ENCODE data around the gene BUD31.

Gene BUD31

DNA sequence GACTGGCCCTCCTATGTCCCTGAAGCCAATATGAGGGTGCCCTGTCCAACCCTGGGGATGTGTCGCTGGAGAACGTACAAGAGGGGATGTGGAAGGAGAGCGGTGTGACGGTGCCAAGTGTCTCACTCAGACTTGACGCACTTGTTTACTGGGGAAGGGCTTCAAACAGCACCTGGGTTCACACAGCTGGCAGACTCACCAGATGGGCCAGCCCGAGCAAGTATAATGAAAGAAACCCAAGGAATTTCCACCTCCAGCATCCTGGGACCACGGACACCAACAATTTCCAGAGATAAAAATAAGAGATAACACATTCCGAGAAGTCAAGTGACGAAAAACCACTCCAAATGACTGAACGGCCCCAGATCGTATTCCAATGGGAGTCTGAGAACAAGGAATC, 51.9 kb downstream of the BUD31 start:
- no peak overlapping the region for H3K9ac ChIP-seq
- H3K4me2 ChIP-seq = no peak overlapping the region
- H3K27me3 ChIP-seq (ENCODE audit: insufficient read depth, low read depth) = no peaks in the 10 kb centered on the region
- peaks cover 3% of the 10 kb centered on the region; the same call in 1 of the 2 replicates for H3K36me3 ChIP-seq (ENCODE audit: insufficient read depth)
- H3K4me3 ChIP-seq (IDR thresholded peaks at IDR 0.05; ENCODE audit: insufficient read depth, low read depth, low read length) = no peak overlapping the region
- no peak overlapping the region for H2AFZ ChIP-seq (ENCODE audit: low read depth)
- peaks cover 16% of the 10 kb centered on the region; the same call in 1 of the 2 replicates for H4K20me1 ChIP-seq (ENCODE audit: insufficient read depth)
- peaks cover 74% of the 10 kb centered on the region for H3K79me2 ChIP-seq (ENCODE audit: insufficient read depth, low read depth)
- H3K27ac ChIP-seq = no peak overlapping the region
- peaks cover 14% of the 10 kb centered on the region for H3K4me1 ChIP-seq (ENCODE audit: low read depth, poor library complexity, severe bottlenecking)
- TF ChIP-seq CTCF (conservative IDR thresholded peaks at IDR 0.05; ENCODE audit: low read depth, low read length) = no peak

DNA sequence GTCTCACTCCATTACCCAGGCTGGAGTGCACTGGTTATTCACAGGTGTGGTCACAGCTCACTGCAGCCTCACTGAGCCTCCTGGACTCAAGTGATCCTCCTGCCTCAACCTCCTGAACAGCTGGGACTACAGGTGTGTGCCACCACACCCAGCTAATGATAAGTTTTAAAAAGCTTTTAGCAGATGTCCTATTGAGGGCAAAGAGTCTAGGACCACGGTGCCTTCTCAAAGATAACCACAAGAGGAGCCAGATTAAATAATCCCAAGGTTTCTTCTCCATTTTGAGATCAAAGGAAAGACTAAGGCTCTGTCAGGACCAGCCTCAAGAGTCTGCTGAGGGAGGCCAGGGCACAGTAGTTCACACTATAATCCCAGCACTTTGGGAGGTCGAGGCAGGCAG, 52.5 kb downstream of the BUD31 start:
- Histone ChIP-seq H3K27me3 (ENCODE audit: insufficient read depth, low read depth) (no peaks in the 10 kb centered on the region), H3K79me2 (ENCODE audit: insufficient read depth, low read depth) (peaks cover 78% of the 10 kb centered on the region), H4K20me1 (ENCODE audit: insufficient read depth) (peaks cover 16% of the 10 kb centered on the region; the same call in 1 of the 2 replicates), H3K27ac (no peak overlapping the region), H3K4me1 (ENCODE audit: low read depth, poor library complexity, severe bottlenecking) (peaks cover 14% of the 10 kb centered on the region), H3K4me2 (no peak overlapping the region), H3K36me3 (ENCODE audit: insufficient read depth) (peaks cover 3% of the 10 kb centered on the region; the same call in 1 of the 2 replicates), H3K9ac (no peak overlapping the region), H3K4me3 (IDR thresholded peaks at IDR 0.05; ENCODE audit: insufficient read depth, low read depth, low read length) (no peak overlapping the region), H2AFZ (ENCODE audit: low read depth) (no peak overlapping the region)
- TF ChIP-seq CTCF (conservative IDR thresholded peaks at IDR 0.05; ENCODE audit: low read depth, low read length) = peak; percentile 34; the same call in 1 of the 2 replicates

DNA sequence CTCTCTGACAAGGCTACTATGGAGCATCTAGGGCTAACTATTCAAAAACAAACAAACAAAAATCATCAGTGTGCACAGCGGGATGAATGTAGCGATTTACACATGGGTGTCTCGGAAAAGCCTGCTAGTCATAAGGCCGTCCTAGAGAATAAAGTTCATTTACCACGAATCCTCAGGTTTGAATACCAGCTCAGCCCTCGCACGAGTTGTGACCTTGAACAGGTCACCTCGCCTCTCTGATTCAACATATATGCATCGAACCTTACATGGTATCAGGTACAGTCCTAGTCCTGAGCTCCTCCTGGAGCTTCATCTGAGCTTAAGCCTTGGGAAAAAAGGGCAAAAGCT, 56.6 kb downstream of the BUD31 start:
- Histone ChIP-seq H2AFZ (ENCODE audit: low read depth) (peak overlapping the region; percentile 76), H3K27ac (peak overlapping the region; percentile 57), H3K4me3 (IDR thresholded peaks at IDR 0.05; ENCODE audit: insufficient read depth, low read depth, low read length) (no peak overlapping the region), H3K36me3 (ENCODE audit: insufficient read depth) (no peaks in the 10 kb centered on the region; the same call in 1 of the 2 replicates), H3K4me2 (peak overlapping the region; percentile 98), H4K20me1 (ENCODE audit: insufficient read depth) (peaks cover 7% of the 10 kb centered on the region; the same call in 1 of the 2 replicates), H3K4me1 (ENCODE audit: low read depth, poor library complexity, severe bottlenecking) (peaks cover 14% of the 10 kb centered on the region), H3K27me3 (ENCODE audit: insufficient read depth, low read depth) (no peaks in the 10 kb centered on the region), H3K79me2 (ENCODE audit: insufficient read depth, low read depth) (peaks cover 57% of the 10 kb centered on the region), H3K9ac (peak overlapping the region; percentile 85)
- no peak for TF ChIP-seq CTCF (conservative IDR thresholded peaks at IDR 0.05; ENCODE audit: low read depth, low read length)

DNA sequence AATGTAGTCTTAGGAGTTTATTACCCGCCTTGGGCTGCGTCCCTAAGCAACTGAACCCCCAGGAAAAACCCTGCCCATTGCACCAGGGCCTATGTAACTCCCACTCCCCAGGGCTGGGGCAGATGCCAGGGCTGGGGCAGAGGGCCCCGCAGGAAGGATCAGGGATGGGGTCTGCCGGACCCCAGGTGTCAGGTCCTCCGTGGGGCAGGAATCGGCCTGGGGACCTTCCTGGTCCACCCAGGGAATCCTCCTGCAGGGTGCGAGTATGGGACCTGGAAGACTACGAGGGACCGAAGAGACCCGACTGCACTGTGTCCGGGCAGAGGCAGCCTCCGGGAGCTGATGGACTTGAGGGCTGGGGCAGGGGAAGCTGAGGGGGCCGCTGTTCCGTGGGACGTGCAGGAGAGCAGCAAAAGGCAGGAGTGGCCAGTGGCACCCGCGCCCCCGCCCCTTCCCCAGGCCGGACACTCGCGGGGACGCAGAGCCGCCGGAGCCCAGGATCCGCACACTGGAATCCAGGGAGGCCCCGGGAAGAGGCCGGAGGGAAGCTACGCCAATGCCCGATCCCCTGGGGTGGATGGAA, 59.7 kb downstream of the BUD31 start:
- Histone ChIP-seq H3K9ac (no peak overlapping the region), H3K36me3 (ENCODE audit: insufficient read depth) (no peaks in the 10 kb centered on the region; the same call in 1 of the 2 replicates), H3K27ac (no peak overlapping the region), H3K4me2 (no peak overlapping the region), H3K4me3 (IDR thresholded peaks at IDR 0.05; ENCODE audit: insufficient read depth, low read depth, low read length) (no peak overlapping the region), H4K20me1 (ENCODE audit: insufficient read depth) (no peaks in the 10 kb centered on the region), H3K79me2 (ENCODE audit: insufficient read depth, low read depth) (peaks cover 33% of the 10 kb centered on the region), H3K4me1 (ENCODE audit: low read depth, poor library complexity, severe bottlenecking) (peaks cover 14% of the 10 kb centered on the region), H2AFZ (ENCODE audit: low read depth) (no peak overlapping the region), H3K27me3 (ENCODE audit: insufficient read depth, low read depth) (no peaks in the 10 kb centered on the region)
- TF ChIP-seq CTCF (conservative IDR thresholded peaks at IDR 0.05; ENCODE audit: low read depth, low read length) = no peak

Data from KMS-11 (cell line).